ENCODE measurements around the gene IQUB.

DNA sequence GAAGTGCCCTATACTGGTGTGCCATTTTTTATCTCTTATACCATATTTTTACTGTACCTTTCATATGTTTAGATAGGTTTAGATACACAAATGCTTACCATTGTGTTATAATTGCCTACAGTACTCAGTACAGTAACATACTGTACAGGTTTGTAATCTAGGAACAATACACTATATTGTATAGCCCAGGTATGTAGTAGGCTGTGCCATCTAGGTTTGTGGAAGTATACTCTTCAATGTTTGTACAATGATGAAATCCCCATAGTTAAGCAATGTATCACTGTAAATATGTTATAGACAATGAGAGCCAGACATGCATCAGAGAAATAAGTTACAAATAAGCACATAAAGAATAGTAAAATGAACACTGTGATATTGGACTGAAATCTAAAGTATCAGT lies 109.1 kb downstream of the IQUB start:
- TF ChIP-seq, protein P1, sequence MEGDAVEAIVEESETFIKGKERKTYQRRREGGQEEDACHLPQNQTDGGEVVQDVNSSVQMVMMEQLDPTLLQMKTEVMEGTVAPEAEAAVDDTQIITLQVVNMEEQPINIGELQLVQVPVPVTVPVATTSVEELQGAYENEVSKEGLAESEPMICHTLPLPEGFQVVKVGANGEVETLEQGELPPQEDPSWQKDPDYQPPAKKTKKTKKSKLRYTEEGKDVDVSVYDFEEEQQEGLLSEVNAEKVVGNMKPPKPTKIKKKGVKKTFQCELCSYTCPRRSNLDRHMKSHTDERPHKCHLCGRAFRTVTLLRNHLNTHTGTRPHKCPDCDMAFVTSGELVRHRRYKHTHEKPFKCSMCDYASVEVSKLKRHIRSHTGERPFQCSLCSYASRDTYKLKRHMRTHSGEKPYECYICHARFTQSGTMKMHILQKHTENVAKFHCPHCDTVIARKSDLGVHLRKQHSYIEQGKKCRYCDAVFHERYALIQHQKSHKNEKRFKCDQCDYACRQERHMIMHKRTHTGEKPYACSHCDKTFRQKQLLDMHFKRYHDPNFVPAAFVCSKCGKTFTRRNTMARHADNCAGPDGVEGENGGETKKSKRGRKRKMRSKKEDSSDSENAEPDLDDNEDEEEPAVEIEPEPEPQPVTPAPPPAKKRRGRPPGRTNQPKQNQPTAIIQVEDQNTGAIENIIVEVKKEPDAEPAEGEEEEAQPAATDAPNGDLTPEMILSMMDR (optimal IDR thresholded peaks at IDR 0.05 in 1 of 3, IDR thresholded peaks at IDR 0.05 in 1 of 3, conservative IDR thresholded peaks at IDR 0.05 in 1 of 3; ENCODE audit: extremely low read depth in 1 of 3, insufficient read depth in 2 of 3, low read length in 3 of 3), result no peak
- no peak for TF ChIP-seq EZH2 (IDR thresholded peaks at IDR 0.05; ENCODE audit: low read length)
